Gastroesophageal sphincter (tissue), 3 donors: Measurements from ENCODE around the gene PDAP1.

Source experiments
- CTCF ChIP-seq, 4 experiments: fragments of 200-600 bp in 2 of 4; fragments of 450-650 bp in 2 of 4; sonication (generic) in 1 of 4; IDR thresholded peaks; one replicate each; pipeline ENCODE4 v1.5.1; 2017 to 2019; ENCODE audit warnings: antibody characterized with exemption in 4 of 4, mild to moderate bottlenecking in 2 of 4, moderate library complexity in 2 of 4
- EP300 ChIP-seq: sonication (generic); formaldehyde crosslinking; IDR thresholded peaks from one replicate; pipeline ENCODE4 v1.6.1; 2017; ENCODE audit warnings: antibody characterized with exemption, mild to moderate bottlenecking
- POLR2A ChIP-seq, 2 donors: fragments of 450-650 bp; IDR thresholded peaks; one replicate each; pipeline ENCODE4 v1.6.1; 2017; ENCODE audit warnings: antibody characterized with exemption in 2 of 2, mild to moderate bottlenecking in 2 of 2, moderate library complexity in 1 of 2
- POLR2AphosphoS5 ChIP-seq: sonication (generic); formaldehyde crosslinking; IDR thresholded peaks from one replicate; pipeline ENCODE4 v1.6.1; 2017; ENCODE audit warnings: antibody characterized with exemption

GRCh38 chr7:99387912-99388311 lies 20.5 kb downstream of the PDAP1 start:
- TF ChIP-seq POLR2A (IDR thresholded peaks at IDR 0.05) = no peak
- no peak for TF ChIP-seq CTCF (IDR thresholded peaks at IDR 0.05)
- TF ChIP-seq POLR2AphosphoS5 = no peak
- TF ChIP-seq EP300 = no peak
